Heart right ventricle (tissue), 16 donors: ENCODE results near the gene CRHR1. TPM values are rescaled to one million over a fixed set of nuclear protein-coding genes. Genes with fewer than 3 reads are reported as not detected.
"Not testable (repeated sequence)": the region's sequence is repeated elsewhere in the genome, so short reads cannot be mapped to it uniquely, and the experiment has no call there.

Experiments used
- ATAC-seq, 8 donors: fragments of 200-7000 bp; cut with Tn5 transposase; one replicate each; pipeline ENCODE4 v1.9.1; 2020; ENCODE audit warnings: mild to moderate bottlenecking in 8 of 8, moderate library complexity in 8 of 8, moderate number of reproducible peaks in 1 of 8
- DNase-seq, 2 donors: peaks; one replicate each; pipeline ENCODE4 v3.0.0-alpha.2; 2020
- H3K27ac ChIP-seq, 10 donors: fragments of 200-600 bp; sonication (generic) in 2 of 10; one replicate each; pipeline versions ENCODE4 v1.5.0 to v1.8.0; 2020 to 2022; ENCODE audit warnings: mild to moderate bottlenecking in 3 of 10
- H3K27me3 ChIP-seq, 7 donors: fragments of 200-600 bp; one replicate each; pipeline ENCODE4 v1.8.0; 2021 to 2022; ENCODE audit warnings: mild to moderate bottlenecking in 2 of 7
- H3K36me3 ChIP-seq, 9 donors: fragments of 200-600 bp; sonication (generic) in 1 of 9; one replicate each; pipeline versions ENCODE4 v1.5.0 to v1.8.0; 2020 to 2022; ENCODE audit warnings: mild to moderate bottlenecking in 2 of 9
- H3K4me1 ChIP-seq, 9 donors: fragments of 200-600 bp; sonication (generic) in 1 of 9; one replicate each; pipeline versions ENCODE4 v1.5.0 to v1.8.0; 2020 to 2022; ENCODE audit warnings: mild to moderate bottlenecking in 4 of 9
- H3K4me3 ChIP-seq, 10 donors: fragments of 200-600 bp; sonication (generic) in 2 of 10; one replicate each; pipeline versions ENCODE4 v1.5.0 to v1.8.0; 2020 to 2022; ENCODE audit warnings: mild to moderate bottlenecking in 7 of 10, moderate library complexity in 2 of 10
- H3K9me3 ChIP-seq, 11 donors: fragments of 200-600 bp in 10 of 11; sonication (generic) in 2 of 11; one replicate each; pipeline versions ENCODE4 v1.5.0 to v1.8.0; 2013 to 2022; ENCODE audit warnings: mild to moderate bottlenecking in 2 of 11, control low read depth in 1 of 11, moderate library complexity in 1 of 11
- WGBS, 2 donors: extraction: QIAGEN DNeasy Blood & Tissue Kit; methylation state at CpG; one replicate each; pipeline ENCODE4 v1.1.7; 2013; ENCODE audit warnings: inconsistent platforms in 1 of 2; 5-methylcytosine and 5-hydroxymethylcytosine counted together
- intact Hi-C, 10 donors: fragments of 100-400 bp; cut with DNase I; formaldehyde crosslinking; loops; one replicate each; pipeline versions ENCODE4 v1.11.1 to v1.14.2; 2022
- polyA plus RNA-seq, 2 donors: library from polyadenylated mRNA; stranded (reverse); fragments of 200-250 nt; gene quantifications; one replicate each; pipeline ENCODE4 v1.2.3, GENCODE V29; 2013
- total RNA-seq, 10 donors: library from RNA; stranded (reverse); fragmentation: NEBNext Ultra II Directional in 3 of 10; extraction: Animal tissue kit (Norgen Biotek cat#: 25700) in 3 of 10; gene quantifications; one replicate each; pipeline versions ENCODE4 v1.2.1 to v1.2.4, GENCODE V29; 2021 to 2023
- TF ChIP-seq, protein P1 (sequence below), 9 donors: fragments of 200-600 bp; sonication (generic) in 2 of 9; IDR thresholded peaks; one replicate each; pipeline versions ENCODE4 v1.5.0 to v1.8.0; 2021 to 2022; ENCODE audit warnings: antibody characterized with exemption in 9 of 9, mild to moderate bottlenecking in 5 of 9, moderate library complexity in 1 of 9
- donor health status: Arrhythmogenic right ventricular cardiomyopathy.
- donor health status: ischemic (EF 13 %, LVEDD 7.1; RV severe dilation, severe dysfunction).
- donor health status: healthy with polysubstance abuse.
- donor health status: DM: no; HTN: yes; CAD: no.
- donor health status: DM: no; HTN: no; CAD: no.
- donor health status: ischemic (EF 25% LVEDD 6.9; RV normal size, moderate dysfunction).
- donor health status: ischemic (EF 25% LVEDD 5.7; RV mildly dilated, moderate dysfunction).
- donor health status: healthy.
- donor health status: DM: yes; HTN: yes; CAD: no.
- donor health status: Ischemic cardiomyopathy.
- donor health status: ischemic (EF 35%, LVEDD 5.7; RV mildly dilated, moderate dysfunction).
- donor health status: nonischemic (EF 11% LVEDD 7.7; RV severe dilation, severe dysfunction).
- donor health status: DM: yes; HTN: yes; CAD: no.
- donor health status: PGD.
- donor health status: ischemic (EF 29% LVEDD 5.4; RV normal size, mild dysfunction).
- donor health status: nonischemic (EF 23%, LVEDD 6.1; RV moderate dilation, normal function).

Gene CRHR1
- total and polyA plus RNA-seq, 12 donors = 0.30 to 0.63 TPM; not detected in 10

DNA sequence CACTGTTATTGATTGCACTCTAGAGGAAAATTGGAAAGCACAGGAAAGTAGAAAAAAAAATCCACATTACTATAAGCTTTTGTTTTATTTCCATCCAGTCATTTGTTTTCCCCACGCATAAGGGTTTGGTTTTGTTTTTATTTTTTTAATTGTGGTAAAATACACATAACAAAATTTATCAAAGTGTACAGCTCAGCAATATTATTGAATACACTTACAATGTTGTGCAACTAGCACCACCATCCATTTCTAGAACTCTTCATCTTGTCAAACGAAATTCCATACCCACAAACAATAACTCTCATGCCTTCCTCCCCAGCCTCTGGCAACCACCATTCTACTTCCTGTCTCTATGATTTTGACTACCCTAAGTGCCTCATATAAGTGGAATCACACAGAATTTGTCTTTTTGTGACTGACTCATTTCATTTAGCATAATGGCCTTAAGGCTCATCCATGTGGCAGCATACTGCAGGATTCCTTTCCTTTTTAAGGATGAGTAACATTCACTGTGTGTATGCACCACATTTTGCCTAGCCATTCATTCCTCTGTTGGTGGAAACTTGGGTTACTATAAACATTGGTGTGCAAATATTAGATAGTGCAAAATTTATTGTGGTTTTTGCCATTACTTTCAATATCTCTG is 71.7 kb downstream of the CRHR1 start:
- H3K36me3 ChIP-seq = no peaks in the 10 kb centered on the region
- DNase-seq (no peak), ATAC-seq (no peak)
- H3K27me3 ChIP-seq = peaks cover 0 to 46% (median 26%) of the 10 kb centered on the region in 7 donors
- H3K4me3 ChIP-seq = no peak overlapping the region
- WGBS, 2 donors = 75 to 79% methylated on average over 2 of the region's 2 CpGs
- intact Hi-C loops = loop anchor here in 2 of 10 donors (10.0 kb wide), 2 partner anchors 61 to 641 kb away; no protein-coding TSS in a partner anchor
- H3K27ac ChIP-seq = no peak overlapping the region
- H3K4me1 ChIP-seq = no peaks in the 10 kb centered on the region
- TF ChIP-seq, protein P1, sequence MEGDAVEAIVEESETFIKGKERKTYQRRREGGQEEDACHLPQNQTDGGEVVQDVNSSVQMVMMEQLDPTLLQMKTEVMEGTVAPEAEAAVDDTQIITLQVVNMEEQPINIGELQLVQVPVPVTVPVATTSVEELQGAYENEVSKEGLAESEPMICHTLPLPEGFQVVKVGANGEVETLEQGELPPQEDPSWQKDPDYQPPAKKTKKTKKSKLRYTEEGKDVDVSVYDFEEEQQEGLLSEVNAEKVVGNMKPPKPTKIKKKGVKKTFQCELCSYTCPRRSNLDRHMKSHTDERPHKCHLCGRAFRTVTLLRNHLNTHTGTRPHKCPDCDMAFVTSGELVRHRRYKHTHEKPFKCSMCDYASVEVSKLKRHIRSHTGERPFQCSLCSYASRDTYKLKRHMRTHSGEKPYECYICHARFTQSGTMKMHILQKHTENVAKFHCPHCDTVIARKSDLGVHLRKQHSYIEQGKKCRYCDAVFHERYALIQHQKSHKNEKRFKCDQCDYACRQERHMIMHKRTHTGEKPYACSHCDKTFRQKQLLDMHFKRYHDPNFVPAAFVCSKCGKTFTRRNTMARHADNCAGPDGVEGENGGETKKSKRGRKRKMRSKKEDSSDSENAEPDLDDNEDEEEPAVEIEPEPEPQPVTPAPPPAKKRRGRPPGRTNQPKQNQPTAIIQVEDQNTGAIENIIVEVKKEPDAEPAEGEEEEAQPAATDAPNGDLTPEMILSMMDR (IDR thresholded peaks at IDR 0.05) = no peak
- H3K9me3 ChIP-seq = no peaks in the 10 kb centered on the region

GRCh38 chr17:45857977-45858708 is 74.0 kb downstream of the CRHR1 start:
- Histone ChIP-seq H3K27me3 (peaks cover 0 to 46% (median 17%) of the 10 kb centered on the region in 7 donors), H3K4me3 (no peak overlapping the region), H3K36me3 (no peaks in the 10 kb centered on the region), H3K9me3 (no peaks in the 10 kb centered on the region), H3K27ac (no peak overlapping the region), H3K4me1 (no peaks in the 10 kb centered on the region)
- WGBS, 2 donors = 31 to 34% methylated on average over 10 of the region's 10 CpGs
- TF ChIP-seq, protein P1 (IDR thresholded peaks at IDR 0.05) = no peak
- intact Hi-C loops = loop anchor here in 2 of 10 donors (10.0 kb wide), 2 partner anchors 63 to 643 kb away; no protein-coding TSS in a partner anchor
- DNase-seq (no peak), ATAC-seq (peak in 2 of 8 donors; percentile 37 to 41)

DNA sequence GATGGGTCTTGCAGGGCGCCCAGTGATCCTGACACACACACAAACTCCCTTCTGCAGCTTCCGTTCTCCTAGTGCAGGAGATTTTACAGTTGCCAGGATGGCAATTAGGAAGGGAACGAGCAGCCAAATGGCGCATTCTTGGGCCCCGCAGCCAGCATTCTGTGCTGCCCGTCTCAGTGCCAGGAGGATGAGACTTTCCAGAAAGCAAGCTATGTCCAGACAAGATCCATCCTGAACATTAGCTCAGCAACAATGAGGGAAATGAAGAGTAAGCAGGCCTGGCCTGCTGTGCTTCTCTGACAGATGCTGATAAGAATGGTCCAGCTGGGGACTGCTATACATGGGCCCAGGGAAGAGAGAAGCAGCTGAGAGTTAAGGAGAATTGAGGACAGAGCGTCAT is 77.0 kb downstream of the CRHR1 start:
- Histone ChIP-seq H3K4me3 (no peak overlapping the region), H3K9me3 (no peaks in the 10 kb centered on the region), H3K4me1 (no peaks in the 10 kb centered on the region), H3K27ac (no peak overlapping the region), H3K27me3 (peaks cover 0 to 62% (median 30%) of the 10 kb centered on the region in 7 donors), H3K36me3 (no peaks in the 10 kb centered on the region)
- TF ChIP-seq, protein P1 (IDR thresholded peaks at IDR 0.05) = no peak
- DNase-seq (no peak), ATAC-seq (no peak)
- 76 to 78% methylated on average over 7 of the region's 7 CpGs for WGBS, 2 donors
- intact Hi-C loops = loop anchor here in 1 of 10 donors (10.0 kb wide), 1 partner anchor 74 kb away; no protein-coding TSS in a partner anchor

DNA sequence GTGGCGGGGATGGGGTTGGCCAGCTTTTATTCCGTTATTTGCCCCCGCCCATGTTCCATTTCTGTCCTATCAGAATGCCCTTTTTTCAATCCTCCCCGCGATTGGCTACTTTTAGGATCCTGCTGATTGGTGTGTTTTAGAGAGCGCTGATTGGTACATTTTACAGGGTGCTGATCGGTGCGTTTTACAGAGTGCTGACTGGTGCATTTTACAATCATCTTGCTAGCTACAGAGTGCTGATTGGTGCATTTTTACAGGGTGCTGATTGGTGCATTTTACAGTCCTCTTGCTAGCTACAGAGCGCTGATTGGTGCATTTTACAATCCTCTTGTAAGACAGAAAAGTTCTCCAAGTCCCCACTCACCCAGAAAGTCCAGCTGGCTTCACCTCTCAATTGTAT is 78.0 kb downstream of the CRHR1 start:
- not testable (repeated sequence) for H3K4me3 ChIP-seq, H3K27ac ChIP-seq, DNase-seq, H3K36me3 ChIP-seq, H3K4me1 ChIP-seq, H3K9me3 ChIP-seq, ATAC-seq
- H3K27me3 ChIP-seq = peaks cover 0 to 70% (median 37%) of the 10 kb centered on the region in 7 donors
- intact Hi-C loops = loop anchor here in 1 of 10 donors (10.0 kb wide), 1 partner anchor 73 kb away; no protein-coding TSS in a partner anchor
- 82 to 83% methylated on average over 9 of the region's 9 CpGs for WGBS, 2 donors
